Measurements from ENCODE around the gene IKZF1.
A peak's percentile ranks its signal among the peaks of the same experiment; 100 is the strongest.

IKZF1 gene

GRCh38 chr7:50367100-50367499 is 62.6 kb downstream of the IKZF1 start:
- no peak overlapping the region for H3K27ac ChIP-seq (replicated peaks; ENCODE audit: low read length)
- H3K4me1 ChIP-seq (ENCODE audit: control insufficient read depth in 2 of 2, insufficient read depth in 1 of 2, low read depth in 1 of 2, low read length in 2 of 2), result peaks cover 0 to 2% of the 10 kb centered on the region in 2 donors
- no peaks in the 10 kb centered on the region for H3K79me1 ChIP-seq (ENCODE audit: low read depth, low read length)
- H3K4ac ChIP-seq (ENCODE audit: low read length), result no peak overlapping the region
- no peak overlapping the region for H3K23ac ChIP-seq (ENCODE audit: low read depth, low read length, poor library complexity)
- H2AK5ac ChIP-seq (ENCODE audit: low read depth, low read length), result no peak overlapping the region
- no peak for DNase-seq (ENCODE audit: low spot score)
- no peak overlapping the region for H3K9ac ChIP-seq (ENCODE audit: low read depth, low read length, poor library complexity)
- H3K18ac ChIP-seq (ENCODE audit: low read length), result no peak overlapping the region
- H3K36me3 ChIP-seq (replicated peaks in 1 of 2; ENCODE audit: control insufficient read depth in 2 of 2, insufficient read depth in 2 of 2, low read length in 2 of 2), result no peaks in the 10 kb centered on the region
- H3K27me3 ChIP-seq (ENCODE audit: control insufficient read depth in 3 of 3, insufficient read depth in 3 of 3, low read depth in 1 of 3, low read length in 3 of 3), result no peaks in the 10 kb centered on the region
- no peak overlapping the region for H2BK12ac ChIP-seq (ENCODE audit: low read length)
- H2BK5ac ChIP-seq (ENCODE audit: low read length), result no peak overlapping the region
- no peak overlapping the region for H3K4me2 ChIP-seq (ENCODE audit: insufficient read depth, low read length, poor library complexity, severe bottlenecking)
- no peak overlapping the region for H3K14ac ChIP-seq (ENCODE audit: low read length)
- H2BK15ac ChIP-seq (ENCODE audit: low read length), result no peak overlapping the region
- no peak overlapping the region for H2BK120ac ChIP-seq (ENCODE audit: low read depth, low read length)
- no peak overlapping the region for H2AFZ ChIP-seq (ENCODE audit: low read length)
- H3K4me3 ChIP-seq (ENCODE audit: low read length in 2 of 2), result no peak overlapping the region
- H4K8ac ChIP-seq (ENCODE audit: low read depth, low read length), result no peak overlapping the region
- no CpG with 5 or more reads among the region's 2 CpGs for WGBS, 2 donors (ENCODE audit: extremely low coverage in 2 of 2, insufficient read length in 2 of 2, insufficient replicate concordance in 1 of 2)
- H3K9me3 ChIP-seq (replicated peaks in 1 of 2; ENCODE audit: control insufficient read depth in 2 of 2, insufficient read depth in 1 of 2, low read depth in 1 of 2, low read length in 2 of 2), result peaks cover 0 to 3% of the 10 kb centered on the region in 2 donors
- no peak overlapping the region for H4K91ac ChIP-seq (ENCODE audit: low read depth, low read length, poor library complexity)

- Histone ChIP-seq H3K4ac (ENCODE audit: low read length) (no peak overlapping the region), H2AFZ (ENCODE audit: low read length) (no peak overlapping the region), H2BK5ac (ENCODE audit: low read length) (no peak overlapping the region), H3K14ac (ENCODE audit: low read length) (no peak overlapping the region), H3K9me3 (replicated peaks in 1 of 2; ENCODE audit: control insufficient read depth in 2 of 2, insufficient read depth in 1 of 2, low read depth in 1 of 2, low read length in 2 of 2) (peaks cover 0 to 3% of the 10 kb centered on the region in 2 donors), H2BK120ac (ENCODE audit: low read depth, low read length) (no peak overlapping the region), H3K9ac (ENCODE audit: low read depth, low read length, poor library complexity) (no peak overlapping the region), H4K91ac (ENCODE audit: low read depth, low read length, poor library complexity) (no peak overlapping the region), H3K4me1 (ENCODE audit: control insufficient read depth in 2 of 2, insufficient read depth in 1 of 2, low read depth in 1 of 2, low read length in 2 of 2) (peaks cover 0 to 2% of the 10 kb centered on the region in 2 donors), H3K23ac (ENCODE audit: low read depth, low read length, poor library complexity) (no peak overlapping the region), H2AK5ac (ENCODE audit: low read depth, low read length) (no peak overlapping the region), H3K4me3 (ENCODE audit: low read length in 2 of 2) (no peak overlapping the region), H3K4me2 (ENCODE audit: insufficient read depth, low read length, poor library complexity, severe bottlenecking) (no peak overlapping the region), H4K8ac (ENCODE audit: low read depth, low read length) (no peak overlapping the region), H3K27ac (replicated peaks; ENCODE audit: low read length) (no peak overlapping the region), H3K18ac (ENCODE audit: low read length) (no peak overlapping the region), H2BK12ac (ENCODE audit: low read length) (no peak overlapping the region), H3K36me3 (replicated peaks in 1 of 2; ENCODE audit: control insufficient read depth in 2 of 2, insufficient read depth in 2 of 2, low read length in 2 of 2) (no peaks in the 10 kb centered on the region), H3K27me3 (ENCODE audit: control insufficient read depth in 3 of 3, insufficient read depth in 3 of 3, low read depth in 1 of 3, low read length in 3 of 3) (no peaks in the 10 kb centered on the region), H2BK15ac (ENCODE audit: low read length) (no peak overlapping the region), H3K79me1 (ENCODE audit: low read depth, low read length) (no peaks in the 10 kb centered on the region)
- WGBS, 2 donors (ENCODE audit: extremely low coverage in 2 of 2, insufficient read length in 2 of 2, insufficient replicate concordance in 1 of 2), result no CpG with 5 or more reads among the region's 6 CpGs
- no peak for DNase-seq (ENCODE audit: low spot score)
Observed at GRCh38 chr7:50367570-50367969, 63.1 kb downstream of the IKZF1 start.

- H3K18ac ChIP-seq (ENCODE audit: low read length), result no peak overlapping the region
- H3K27me3 ChIP-seq (ENCODE audit: control insufficient read depth in 3 of 3, insufficient read depth in 3 of 3, low read depth in 1 of 3, low read length in 3 of 3), result no peaks in the 10 kb centered on the region
- WGBS, 2 donors (ENCODE audit: extremely low coverage in 2 of 2, insufficient read length in 2 of 2, insufficient replicate concordance in 1 of 2), result no CpG with 5 or more reads among the region's 4 CpGs
- no peak overlapping the region for H2BK5ac ChIP-seq (ENCODE audit: low read length)
- peaks cover 0 to 3% of the 10 kb centered on the region in 2 donors for H3K9me3 ChIP-seq (replicated peaks in 1 of 2; ENCODE audit: control insufficient read depth in 2 of 2, insufficient read depth in 1 of 2, low read depth in 1 of 2, low read length in 2 of 2)
- H3K4ac ChIP-seq (ENCODE audit: low read length), result no peak overlapping the region
- no peak overlapping the region for H2AFZ ChIP-seq (ENCODE audit: low read length)
- no peak overlapping the region for H3K4me3 ChIP-seq (ENCODE audit: low read length in 2 of 2)
- H3K36me3 ChIP-seq (replicated peaks in 1 of 2; ENCODE audit: control insufficient read depth in 2 of 2, insufficient read depth in 2 of 2, low read length in 2 of 2), result no peaks in the 10 kb centered on the region
- no peak overlapping the region for H3K9ac ChIP-seq (ENCODE audit: low read depth, low read length, poor library complexity)
- H2BK15ac ChIP-seq (ENCODE audit: low read length), result no peak overlapping the region
- no peak overlapping the region for H2BK120ac ChIP-seq (ENCODE audit: low read depth, low read length)
- H3K27ac ChIP-seq (replicated peaks; ENCODE audit: low read length), result no peak overlapping the region
- no peak overlapping the region for H3K23ac ChIP-seq (ENCODE audit: low read depth, low read length, poor library complexity)
- no peak overlapping the region for H2AK5ac ChIP-seq (ENCODE audit: low read depth, low read length)
- H4K8ac ChIP-seq (ENCODE audit: low read depth, low read length), result no peak overlapping the region
- no peak overlapping the region for H2BK12ac ChIP-seq (ENCODE audit: low read length)
- DNase-seq (ENCODE audit: low spot score), result no peak
- H3K4me2 ChIP-seq (ENCODE audit: insufficient read depth, low read length, poor library complexity, severe bottlenecking), result no peak overlapping the region
- H3K4me1 ChIP-seq (ENCODE audit: control insufficient read depth in 2 of 2, insufficient read depth in 1 of 2, low read depth in 1 of 2, low read length in 2 of 2), result no peaks in the 10 kb centered on the region
- no peak overlapping the region for H3K14ac ChIP-seq (ENCODE audit: low read length)
- no peak overlapping the region for H4K91ac ChIP-seq (ENCODE audit: low read depth, low read length, poor library complexity)
- H3K79me1 ChIP-seq (ENCODE audit: low read depth, low read length), result no peaks in the 10 kb centered on the region
Observed at GRCh38 chr7:50368366-50368765, 63.9 kb downstream of the IKZF1 start.

GRCh38 chr7:50369143-50370026 is 64.9 kb downstream of the IKZF1 start:
- Histone ChIP-seq H2BK5ac (ENCODE audit: low read length) (no peak overlapping the region), H3K4me1 (ENCODE audit: control insufficient read depth in 2 of 2, insufficient read depth in 1 of 2, low read depth in 1 of 2, low read length in 2 of 2) (no peaks in the 10 kb centered on the region), H3K27ac (replicated peaks; ENCODE audit: low read length) (no peak overlapping the region), H4K91ac (ENCODE audit: low read depth, low read length, poor library complexity) (no peak overlapping the region), H3K79me1 (ENCODE audit: low read depth, low read length) (no peaks in the 10 kb centered on the region), H3K23ac (ENCODE audit: low read depth, low read length, poor library complexity) (no peak overlapping the region), H3K4me3 (ENCODE audit: low read length in 2 of 2) (no peak overlapping the region), H2AFZ (ENCODE audit: low read length) (no peak overlapping the region), H2AK5ac (ENCODE audit: low read depth, low read length) (no peak overlapping the region), H3K9me3 (replicated peaks in 1 of 2; ENCODE audit: control insufficient read depth in 2 of 2, insufficient read depth in 1 of 2, low read depth in 1 of 2, low read length in 2 of 2) (peaks cover 0 to 3% of the 10 kb centered on the region in 2 donors), H2BK120ac (ENCODE audit: low read depth, low read length) (no peak overlapping the region), H3K4ac (ENCODE audit: low read length) (no peak overlapping the region), H3K9ac (ENCODE audit: low read depth, low read length, poor library complexity) (no peak overlapping the region), H3K18ac (ENCODE audit: low read length) (no peak overlapping the region), H3K27me3 (ENCODE audit: control insufficient read depth in 3 of 3, insufficient read depth in 3 of 3, low read depth in 1 of 3, low read length in 3 of 3) (no peaks in the 10 kb centered on the region), H4K8ac (ENCODE audit: low read depth, low read length) (no peak overlapping the region), H3K36me3 (replicated peaks in 1 of 2; ENCODE audit: control insufficient read depth in 2 of 2, insufficient read depth in 2 of 2, low read length in 2 of 2) (no peaks in the 10 kb centered on the region), H3K14ac (ENCODE audit: low read length) (no peak overlapping the region), H2BK12ac (ENCODE audit: low read length) (no peak overlapping the region), H3K4me2 (ENCODE audit: insufficient read depth, low read length, poor library complexity, severe bottlenecking) (no peak overlapping the region), H2BK15ac (ENCODE audit: low read length) (no peak overlapping the region)
- WGBS, 2 donors (ENCODE audit: extremely low coverage in 2 of 2, insufficient read length in 2 of 2, insufficient replicate concordance in 1 of 2), result no CpG with 5 or more reads among the region's 8 CpGs
- peak; percentile 57 for DNase-seq (ENCODE audit: low spot score)
